C4-2B (cell line): Measurements from ENCODE around the gene BRIP1.

ENCODE experiments used
- CTCF ChIP-seq: fragments of 450-650 bp; conservative IDR thresholded peaks from 2 replicates; pipeline ENCODE4 v1.5.1; 2017; ENCODE audit warnings: mild to moderate bottlenecking
- ZFX ChIP-seq: fragments of 450-650 bp; IDR thresholded peaks from 2 replicates; pipeline ENCODE4 v1.6.1; 2017

- no peak for TF ChIP-seq CTCF
- TF ChIP-seq ZFX, result no peak
Observed at GRCh38 chr17:61822326-61823285, 40.7 kb downstream of the BRIP1 start.
